ENCODE results near the gene B4GALT3. TPM values are rescaled to one million over a fixed set of nuclear protein-coding genes. Genes with fewer than 3 reads are reported as not detected.
A peak's percentile ranks its signal among the peaks of the same experiment; 100 is the strongest.

Gene B4GALT3
- total RNA-seq, 1 donor from 2014 or later = 9.5 TPM

DNA sequence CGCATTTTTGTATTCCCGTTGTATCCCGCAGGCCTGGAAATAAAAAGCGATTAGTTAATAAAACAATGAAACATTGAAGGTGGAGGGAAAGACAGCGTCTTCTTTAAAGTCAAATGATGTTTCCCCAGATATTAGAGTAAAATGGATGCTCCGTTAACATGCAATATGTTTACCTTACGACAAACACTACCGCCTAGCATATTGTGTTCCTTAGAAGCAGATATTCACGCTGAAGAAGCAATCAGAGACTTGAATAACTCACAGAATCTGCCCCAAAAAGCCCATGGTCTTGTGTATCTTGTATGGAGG is 583 bp upstream of the B4GALT3 start:
- peaks cover 10% of the 10 kb centered on the region for H3F3A ChIP-seq (ENCODE audit: low read depth)
- no peaks in the 10 kb centered on the region for H3K36me3 ChIP-seq

DNA sequence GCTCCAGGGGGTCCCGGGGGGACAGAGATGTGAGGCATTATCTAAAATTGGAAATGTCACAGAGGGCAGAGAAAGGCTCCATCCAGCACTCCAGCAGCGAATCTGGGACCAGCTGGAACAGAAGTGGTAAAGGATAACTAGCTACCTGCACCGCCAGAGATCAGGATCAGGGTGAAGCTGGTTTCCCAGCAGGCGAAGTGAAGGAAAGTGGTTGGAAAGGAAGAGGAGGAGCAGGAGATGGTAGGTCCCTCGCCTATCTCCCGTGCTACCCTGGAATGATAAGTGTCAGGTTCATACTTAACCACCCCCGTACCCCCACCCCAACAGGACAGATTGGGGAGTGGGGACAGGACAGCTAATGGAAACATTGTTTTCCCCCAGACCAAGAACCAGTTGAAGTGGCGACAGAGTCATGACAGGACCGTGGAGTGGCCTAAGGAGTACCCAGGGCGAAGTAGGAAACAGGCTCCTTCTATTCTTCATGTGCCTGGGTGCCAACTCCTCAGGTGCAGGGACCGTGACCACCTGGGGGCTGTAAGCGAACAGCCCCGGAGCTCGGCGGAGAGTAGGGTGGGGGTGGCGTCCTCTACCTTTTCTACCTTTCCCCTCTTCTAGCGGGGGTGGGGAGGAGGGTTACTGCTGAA is 717 bp downstream of the B4GALT3 start:
- Histone ChIP-seq H3K27me3 (peaks cover 10% of the 10 kb centered on the region), H3K4me3 (peak overlapping the region; percentile 82), H3K36me3 (no peaks in the 10 kb centered on the region), H3K79me2 (ENCODE audit: low read depth) (no peaks in the 10 kb centered on the region), H3F3A (ENCODE audit: low read depth) (peaks cover 10% of the 10 kb centered on the region), H3K9ac (peak overlapping the region; percentile 49), H2AFZ (replicated peaks) (peak overlapping the region; percentile 98), H3K4me2 (peak overlapping the region; percentile 94), H4K20me1 (ENCODE audit: low read depth) (no peaks in the 10 kb centered on the region), H3K4me1 (no peaks in the 10 kb centered on the region), H3K27ac (no peak overlapping the region), H3K9me3 (ENCODE audit: low read depth) (no peaks in the 10 kb centered on the region)
- H3K4me1 Mint-ChIP-seq = peaks cover 24% of the 10 kb centered on the region
- no peaks in the 10 kb centered on the region for H3K9me3 Mint-ChIP-seq
- peak overlapping the region; percentile 17 for H3K27ac Mint-ChIP-seq
- TF ChIP-seq EZH2phosphoT487 (IDR thresholded peaks at IDR 0.05) (no peak), EZH2 (IDR thresholded peaks at IDR 0.05) (no peak)
- TF ChIP-seq, protein P1, sequence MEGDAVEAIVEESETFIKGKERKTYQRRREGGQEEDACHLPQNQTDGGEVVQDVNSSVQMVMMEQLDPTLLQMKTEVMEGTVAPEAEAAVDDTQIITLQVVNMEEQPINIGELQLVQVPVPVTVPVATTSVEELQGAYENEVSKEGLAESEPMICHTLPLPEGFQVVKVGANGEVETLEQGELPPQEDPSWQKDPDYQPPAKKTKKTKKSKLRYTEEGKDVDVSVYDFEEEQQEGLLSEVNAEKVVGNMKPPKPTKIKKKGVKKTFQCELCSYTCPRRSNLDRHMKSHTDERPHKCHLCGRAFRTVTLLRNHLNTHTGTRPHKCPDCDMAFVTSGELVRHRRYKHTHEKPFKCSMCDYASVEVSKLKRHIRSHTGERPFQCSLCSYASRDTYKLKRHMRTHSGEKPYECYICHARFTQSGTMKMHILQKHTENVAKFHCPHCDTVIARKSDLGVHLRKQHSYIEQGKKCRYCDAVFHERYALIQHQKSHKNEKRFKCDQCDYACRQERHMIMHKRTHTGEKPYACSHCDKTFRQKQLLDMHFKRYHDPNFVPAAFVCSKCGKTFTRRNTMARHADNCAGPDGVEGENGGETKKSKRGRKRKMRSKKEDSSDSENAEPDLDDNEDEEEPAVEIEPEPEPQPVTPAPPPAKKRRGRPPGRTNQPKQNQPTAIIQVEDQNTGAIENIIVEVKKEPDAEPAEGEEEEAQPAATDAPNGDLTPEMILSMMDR (IDR thresholded peaks at IDR 0.05) = no peak
- peaks cover 23% of the 10 kb centered on the region for H3K36me3 Mint-ChIP-seq
- peak overlapping the region; percentile 99 for H3K4me3 Mint-ChIP-seq
- peaks cover 3% of the 10 kb centered on the region for H3K27me3 Mint-ChIP-seq (ENCODE audit: insufficient read depth, low read depth)
- DNase-seq (ENCODE audit: low spot score) = no peak

More for the DNA sequence above, 583 bp upstream of the B4GALT3 start:
- Histone ChIP-seq H3K79me2 (ENCODE audit: low read depth) (no peaks in the 10 kb centered on the region), H3K4me1 (no peaks in the 10 kb centered on the region), H4K20me1 (ENCODE audit: low read depth) (no peaks in the 10 kb centered on the region), H3K9me3 (ENCODE audit: low read depth) (no peaks in the 10 kb centered on the region), H3K4me3 (peak overlapping the region; percentile 82), H3K27me3 (peaks cover 10% of the 10 kb centered on the region), H3K4me2 (peak overlapping the region; percentile 94), H3K27ac (no peak overlapping the region), H3K9ac (no peak overlapping the region), H2AFZ (replicated peaks) (peak overlapping the region; percentile 98)
- H3K9me3 Mint-ChIP-seq = no peaks in the 10 kb centered on the region
- no peak for TF ChIP-seq EZH2 (IDR thresholded peaks at IDR 0.05)
- TF ChIP-seq, protein P1 (IDR thresholded peaks at IDR 0.05) = no peak
- no peak for TF ChIP-seq EZH2phosphoT487 (IDR thresholded peaks at IDR 0.05)
- peak overlapping the region; percentile 16 for H3K27ac Mint-ChIP-seq
- H3K4me1 Mint-ChIP-seq = peaks cover 24% of the 10 kb centered on the region
- H3K36me3 Mint-ChIP-seq = peaks cover 17% of the 10 kb centered on the region
- no peak for DNase-seq (ENCODE audit: low spot score)
- H3K4me3 Mint-ChIP-seq = peak overlapping the region; percentile 99
- H3K27me3 Mint-ChIP-seq (ENCODE audit: insufficient read depth, low read depth) = peaks cover 3% of the 10 kb centered on the region

DNA sequence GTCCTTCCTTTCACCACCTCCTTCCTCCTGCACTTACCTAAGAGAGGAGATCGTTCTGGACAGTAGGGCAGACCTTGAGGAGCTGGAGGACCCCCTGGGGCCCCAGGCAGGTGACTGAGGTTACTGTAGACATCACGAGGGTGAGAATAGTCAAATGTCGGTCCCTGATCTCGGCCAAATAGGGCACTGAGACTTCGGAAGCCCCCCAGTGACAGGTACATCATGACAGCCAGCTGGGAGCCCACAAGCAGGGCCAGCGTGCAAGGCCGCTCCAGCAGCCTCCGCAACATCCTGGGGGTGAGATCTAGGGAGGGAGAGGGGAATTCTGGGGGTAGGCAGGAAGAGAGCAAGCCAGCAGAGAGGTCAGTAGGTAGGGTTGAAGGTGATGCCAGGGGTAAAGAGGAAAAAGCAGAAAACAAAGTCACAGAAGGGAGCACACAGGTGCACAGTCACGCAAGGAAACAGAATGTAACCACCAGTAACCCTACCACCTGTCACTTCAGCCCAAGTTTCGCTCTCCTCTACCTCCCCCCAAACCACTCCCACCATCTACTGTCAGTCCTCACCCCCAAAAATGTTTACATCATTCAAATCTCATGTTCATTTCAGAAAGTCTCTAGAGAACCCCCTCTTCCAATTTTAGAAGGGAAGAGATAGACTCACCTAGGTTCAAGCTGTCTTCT is 1.4 kb downstream of the B4GALT3 start:
- Histone ChIP-seq H3K4me1 (no peaks in the 10 kb centered on the region), H3F3A (ENCODE audit: low read depth) (peaks cover 10% of the 10 kb centered on the region), H2AFZ (replicated peaks) (no peak overlapping the region), H3K9me3 (ENCODE audit: low read depth) (no peaks in the 10 kb centered on the region), H3K79me2 (ENCODE audit: low read depth) (no peaks in the 10 kb centered on the region), H3K27ac (no peak overlapping the region), H3K9ac (no peak overlapping the region), H3K36me3 (no peaks in the 10 kb centered on the region), H3K27me3 (peaks cover 10% of the 10 kb centered on the region), H4K20me1 (ENCODE audit: low read depth) (no peaks in the 10 kb centered on the region), H3K4me3 (no peak overlapping the region), H3K4me2 (peak overlapping the region; percentile 94)
- H3K27ac Mint-ChIP-seq = no peak overlapping the region
- TF ChIP-seq EZH2phosphoT487 (IDR thresholded peaks at IDR 0.05) = no peak
- TF ChIP-seq, protein P1 (IDR thresholded peaks at IDR 0.05) = no peak
- TF ChIP-seq EZH2 (IDR thresholded peaks at IDR 0.05) = no peak
- H3K4me3 Mint-ChIP-seq = peak overlapping the region; percentile 99
- peaks cover 25% of the 10 kb centered on the region for H3K36me3 Mint-ChIP-seq
- no peak for DNase-seq (ENCODE audit: low spot score)
- peaks cover 3% of the 10 kb centered on the region for H3K27me3 Mint-ChIP-seq (ENCODE audit: insufficient read depth, low read depth)
- peaks cover 24% of the 10 kb centered on the region for H3K4me1 Mint-ChIP-seq
- no peaks in the 10 kb centered on the region for H3K9me3 Mint-ChIP-seq

All from neural progenitor cell (in vitro differentiated cells).